HCT116 (cell line): Measurements from ENCODE around the gene GSG1L. TPM values are rescaled to one million over a fixed set of nuclear protein-coding genes. Genes with fewer than 3 reads are reported as not detected.

Source experiments
- ATAC-seq: fragments of 200-7000 bp; cut with Tn5 transposase; 2 replicates; pipeline ENCODE4 v1.9.1; 2020; ENCODE audit warnings: mild to moderate bottlenecking, moderate library complexity
- BruUV-seq: library from RNA; stranded (reverse); fragments of 400-500 nt; replicated peaks from 2 replicates; lab custom pipeline; 2021; lab: Mats Ljungman, UMichigan
- CTCF ChIA-PET: fragments of 300-600 bp; sonication (Branson Sonifier 250); formaldehyde crosslinking; loops from one replicate; lab custom pipeline; 2021; ENCODE audit warnings: antibody characterized with exemption; lab: Charles Lee
- POLR2A ChIA-PET: fragments of 300-600, 350-600 bp; sonication (Branson Sonifier 250); formaldehyde crosslinking; loops from one replicate; lab custom pipeline; 2021; ENCODE audit warnings: antibody characterized with exemption; lab: Charles Lee
- RAD21 ChIA-PET, 2 experiments: fragments of 300-600 bp; sonication (Branson Sonifier 250); formaldehyde crosslinking; loops; one replicate each; lab custom pipeline; 2023; ENCODE audit warnings: low total read pairs in 2 of 2; ENCODE audit not compliant: uncharacterized antibody in 2 of 2, unreplicated experiment in 2 of 2, low non-redundant PET in 1 of 2; lab: Charles Lee
- DNase-seq: peaks from one replicate; pipeline ENCODE4 v3.0.0-alpha.2; 2010; ENCODE audit warnings: low read depth, low spot score
- H2AFZ ChIP-seq: fragments of 200-600 bp; shearing (Covaris generic), sonication (generic); 2 replicates; pipeline ENCODE4 v1.6.1; 2017; ENCODE audit warnings: low read depth, mixed run types, mixed read lengths, antibody characterized with exemption, low read length; ENCODE audit not compliant: poor library complexity, severe bottlenecking
- H3K27ac ChIP-seq: 2 replicates; pipeline ENCODE4 v1.5.1; 2012; ENCODE audit warnings: low read depth, low read length
- H3K27me3 ChIP-seq: fragments of 200-600 bp; sonication (generic); 2 replicates; pipeline ENCODE4 v1.6.1; 2016; ENCODE audit warnings: mixed run types, low read length, mixed read lengths; ENCODE audit not compliant: insufficient read depth
- H3K36me3 ChIP-seq, 2 experiments: fragments of 200-500 bp in 1 of 2; fragments of 200-600 bp in 1 of 2; sonication (Bioruptor generic) in 1 of 2; sonication (generic) in 1 of 2; 2 replicates each; pipeline versions ENCODE4 v1.5.1 to v1.6.1; 2014 to 2016; ENCODE audit warnings: low read length in 2 of 2, inconsistent platforms in 1 of 2, mixed read lengths in 1 of 2, mixed run types in 1 of 2; ENCODE audit not compliant: insufficient read depth in 2 of 2, control insufficient read depth in 1 of 2
- H3K4me1 ChIP-seq, 2 experiments: fragments of 200-600 bp in 1 of 2; sonication (generic) in 1 of 2; 2 replicates each; pipeline versions ENCODE4 v1.5.1 to v1.6.1; 2012 to 2017; ENCODE audit warnings: low read length in 2 of 2, inconsistent platforms in 1 of 2, mild to moderate bottlenecking in 1 of 2, mixed read lengths in 1 of 2, mixed run types in 1 of 2, moderate library complexity in 1 of 2; ENCODE audit not compliant: insufficient read depth in 2 of 2, control insufficient read depth in 1 of 2
- H3K4me2 ChIP-seq: fragments of 200-600 bp; sonication (generic); 2 replicates; pipeline ENCODE4 v1.6.1; 2017; ENCODE audit warnings: mixed run types, low read length, mixed read lengths
- H3K4me3 ChIP-seq, 2 experiments: fragments of 200-600 bp in 1 of 2; sonication (generic) in 1 of 2; replicated peaks in 1 of 2; 2 replicates each; pipeline ENCODE4 v1.5.1; 2011 to 2016; ENCODE audit warnings: low read length in 2 of 2, control low read depth in 1 of 2, low read depth in 1 of 2, mild to moderate bottlenecking in 1 of 2, mixed read lengths in 1 of 2, mixed run types in 1 of 2
- H3K79me2 ChIP-seq: fragments of 200-600 bp; sonication (generic); 2 replicates; pipeline ENCODE4 v1.6.1; 2017; ENCODE audit warnings: mild to moderate bottlenecking, mixed run types, low read length, moderate library complexity, mixed read lengths; ENCODE audit not compliant: insufficient read depth
- H3K9ac ChIP-seq: fragments of 200-600 bp; sonication (generic); 2 replicates; pipeline ENCODE4 v1.6.1; 2016; ENCODE audit warnings: low read length, mixed read lengths
- H3K9me2 ChIP-seq: fragments of 200-600 bp; sonication (generic), shearing (Covaris generic); 2 replicates; pipeline ENCODE4 v1.6.1; 2017; ENCODE audit warnings: mixed run types, mild to moderate bottlenecking, moderate library complexity; ENCODE audit not compliant: insufficient read depth
- H3K9me3 ChIP-seq, 2 experiments: fragments of 200-500 bp in 1 of 2; fragments of 200-600 bp in 1 of 2; sonication (Bioruptor generic) in 1 of 2; sonication (generic) in 1 of 2; 2 replicates each; pipeline ENCODE4 v1.6.1; 2014 to 2017; ENCODE audit warnings: low read length in 2 of 2, mixed read lengths in 2 of 2, inconsistent platforms in 1 of 2, low read depth in 1 of 2, mild to moderate bottlenecking in 1 of 2, mixed run types in 1 of 2, moderate library complexity in 1 of 2; ENCODE audit not compliant: control insufficient read depth in 1 of 2, insufficient read depth in 1 of 2
- H4K20me1 ChIP-seq: fragments of 200-600 bp; sonication (generic), shearing (Covaris generic); 2 replicates; pipeline ENCODE4 v1.6.1; 2017; ENCODE audit warnings: mixed run types, mild to moderate bottlenecking, moderate library complexity; ENCODE audit not compliant: insufficient read depth
- CEBPB ChIP-seq: IDR thresholded peaks from 2 replicates; pipeline ENCODE4 v1.6.1; 2012; ENCODE audit warnings: low read depth
- JUND ChIP-seq: IDR thresholded peaks from 2 replicates; pipeline ENCODE4 v1.6.1; 2012
- POLR2AphosphoS5 ChIP-seq: IDR thresholded peaks from 2 replicates; pipeline ENCODE4 v1.6.1; 2011; ENCODE audit warnings: mild to moderate bottlenecking, low read depth, low read length, moderate library complexity
- RAD21 ChIP-seq: IDR thresholded peaks from 2 replicates; pipeline ENCODE4 v1.6.1; 2012; ENCODE audit warnings: low read depth, mild to moderate bottlenecking
- SIN3A ChIP-seq: IDR thresholded peaks from 2 replicates; pipeline ENCODE4 v1.6.1; 2012; ENCODE audit warnings: low read depth
- SRF ChIP-seq: IDR thresholded peaks from 2 replicates; pipeline ENCODE4 v1.6.1; 2012; ENCODE audit warnings: low read depth
- YY1 ChIP-seq: IDR thresholded peaks from 2 replicates; pipeline ENCODE4 v1.6.1; 2011; ENCODE audit warnings: low read length, low read depth, moderate library complexity, mild to moderate bottlenecking; ENCODE audit not compliant: insufficient replicate concordance; ENCODE audit errors: extremely low read depth
- ZFX ChIP-seq: fragments of 450-650 bp; IDR thresholded peaks from 2 replicates; pipeline ENCODE4 v1.6.1; 2017
- intact Hi-C: fragments of 100-400 bp; cut with micrococcal nuclease; formaldehyde crosslinking; loops from 2 replicates; pipeline ENCODE4 v1.10.0; 2022
- total RNA-seq: library from RNA; stranded (reverse); gene quantifications from one replicate; pipeline ENCODE4 v1.2.1, GENCODE V29; 2021; ENCODE audit not compliant: unreplicated experiment
- TF ChIP-seq, protein P1 (sequence below), 3 experiments: fragments of 200-600 bp in 1 of 3; sonication (generic) in 1 of 3; IDR thresholded peaks in 2 of 3; conservative IDR thresholded peaks in 1 of 3; 2 replicates each; pipeline ENCODE4 v1.5.1; 2012 to 2017; ENCODE audit warnings: low read depth in 2 of 3, low read length in 2 of 3, antibody characterized with exemption in 1 of 3, borderline replicate concordance in 1 of 3, control low read depth in 1 of 3, mild to moderate bottlenecking in 1 of 3, mixed read lengths in 1 of 3, mixed run types in 1 of 3, moderate library complexity in 1 of 3; ENCODE audit not compliant: insufficient read depth in 1 of 3
- TF ChIP-seq, protein P2 (sequence below): IDR thresholded peaks from 2 replicates; pipeline ENCODE4 v1.6.1; 2012
- TF ChIP-seq, protein P3 (sequence below): IDR thresholded peaks from 2 replicates; pipeline ENCODE4 v1.6.1; 2011; ENCODE audit warnings: mild to moderate bottlenecking, low read length, moderate library complexity; ENCODE audit not compliant: insufficient replicate concordance; ENCODE audit errors: extremely low read depth

Gene GSG1L
- total RNA-seq, 1 experiment from 2014 or later = not detected

DNA sequence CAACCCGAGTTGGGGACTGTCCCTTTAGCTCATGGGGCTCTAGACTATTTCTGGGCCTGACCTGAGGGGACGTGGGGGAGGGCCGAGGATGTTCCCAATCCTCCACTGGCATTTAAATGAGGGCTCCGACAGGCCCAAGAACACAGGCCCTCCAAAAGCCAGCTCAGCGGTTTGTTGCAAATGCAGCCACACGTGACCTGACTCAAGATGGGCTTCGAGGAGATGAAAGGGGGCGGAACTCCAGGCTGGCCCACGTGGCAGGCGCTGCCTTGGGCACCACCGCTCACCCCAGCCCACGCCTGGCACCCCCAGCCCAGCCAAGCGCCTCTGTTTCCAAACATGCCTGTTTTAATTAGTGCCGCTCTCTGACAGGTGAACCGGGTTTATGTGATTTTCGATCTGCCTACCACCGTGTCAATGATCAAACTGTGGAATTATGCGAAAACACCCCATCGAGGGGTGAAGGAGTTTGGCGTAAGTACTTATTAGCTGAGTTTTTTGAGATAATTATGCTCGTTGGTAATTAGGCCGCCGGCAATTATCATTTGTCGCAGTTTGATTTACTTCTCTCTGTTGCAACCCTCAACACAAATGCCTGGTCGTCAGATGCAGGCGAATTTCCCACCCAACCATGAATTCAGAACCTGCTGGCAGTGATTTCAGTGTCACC lies 286.8 kb downstream of the GSG1L start:
- no peak overlapping the region for H3K4me3 ChIP-seq
- ChIA-PET RAD21 (no interaction called here), CTCF (no interaction called here), POLR2A (no interaction called here)
- H3K79me2 ChIP-seq = no peaks in the 10 kb centered on the region
- H3K9ac ChIP-seq = no peak overlapping the region
- H3K4me1 ChIP-seq = peaks cover under 1 to 2% of the 10 kb centered on the region in 2 experiments; a peak in 2 of 4 replicates
- H3K9me2 ChIP-seq = no peaks in the 10 kb centered on the region
- no peak overlapping the region for H2AFZ ChIP-seq
- no TSS peak for BruUV-seq
- H3K27me3 ChIP-seq = no peaks in the 10 kb centered on the region
- DNase-seq = no peak
- peaks cover 0 to 2% of the 10 kb centered on the region in 2 experiments; a peak in 1 of 4 replicates for H3K36me3 ChIP-seq
- intact Hi-C loops = no loop called here
- H3K4me2 ChIP-seq = no peak overlapping the region
- H3K27ac ChIP-seq = no peak overlapping the region
- H4K20me1 ChIP-seq = no peaks in the 10 kb centered on the region
- no peak for ATAC-seq
- TF ChIP-seq JUND = no peak
- TF ChIP-seq YY1 = no peak
- TF ChIP-seq, protein P1, sequence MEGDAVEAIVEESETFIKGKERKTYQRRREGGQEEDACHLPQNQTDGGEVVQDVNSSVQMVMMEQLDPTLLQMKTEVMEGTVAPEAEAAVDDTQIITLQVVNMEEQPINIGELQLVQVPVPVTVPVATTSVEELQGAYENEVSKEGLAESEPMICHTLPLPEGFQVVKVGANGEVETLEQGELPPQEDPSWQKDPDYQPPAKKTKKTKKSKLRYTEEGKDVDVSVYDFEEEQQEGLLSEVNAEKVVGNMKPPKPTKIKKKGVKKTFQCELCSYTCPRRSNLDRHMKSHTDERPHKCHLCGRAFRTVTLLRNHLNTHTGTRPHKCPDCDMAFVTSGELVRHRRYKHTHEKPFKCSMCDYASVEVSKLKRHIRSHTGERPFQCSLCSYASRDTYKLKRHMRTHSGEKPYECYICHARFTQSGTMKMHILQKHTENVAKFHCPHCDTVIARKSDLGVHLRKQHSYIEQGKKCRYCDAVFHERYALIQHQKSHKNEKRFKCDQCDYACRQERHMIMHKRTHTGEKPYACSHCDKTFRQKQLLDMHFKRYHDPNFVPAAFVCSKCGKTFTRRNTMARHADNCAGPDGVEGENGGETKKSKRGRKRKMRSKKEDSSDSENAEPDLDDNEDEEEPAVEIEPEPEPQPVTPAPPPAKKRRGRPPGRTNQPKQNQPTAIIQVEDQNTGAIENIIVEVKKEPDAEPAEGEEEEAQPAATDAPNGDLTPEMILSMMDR (IDR thresholded peaks at IDR 0.05 in 2 of 3, conservative IDR thresholded peaks at IDR 0.05 in 1 of 3; ENCODE audit: borderline replicate concordance in 1 of 3, insufficient read depth in 1 of 3, low read depth in 2 of 3, low read length in 2 of 3) = no peak
- TF ChIP-seq SIN3A = no peak
- TF ChIP-seq, protein P2, sequence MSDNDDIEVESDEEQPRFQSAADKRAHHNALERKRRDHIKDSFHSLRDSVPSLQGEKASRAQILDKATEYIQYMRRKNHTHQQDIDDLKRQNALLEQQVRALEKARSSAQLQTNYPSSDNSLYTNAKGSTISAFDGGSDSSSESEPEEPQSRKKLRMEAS = no peak
- TF ChIP-seq, protein P3, sequence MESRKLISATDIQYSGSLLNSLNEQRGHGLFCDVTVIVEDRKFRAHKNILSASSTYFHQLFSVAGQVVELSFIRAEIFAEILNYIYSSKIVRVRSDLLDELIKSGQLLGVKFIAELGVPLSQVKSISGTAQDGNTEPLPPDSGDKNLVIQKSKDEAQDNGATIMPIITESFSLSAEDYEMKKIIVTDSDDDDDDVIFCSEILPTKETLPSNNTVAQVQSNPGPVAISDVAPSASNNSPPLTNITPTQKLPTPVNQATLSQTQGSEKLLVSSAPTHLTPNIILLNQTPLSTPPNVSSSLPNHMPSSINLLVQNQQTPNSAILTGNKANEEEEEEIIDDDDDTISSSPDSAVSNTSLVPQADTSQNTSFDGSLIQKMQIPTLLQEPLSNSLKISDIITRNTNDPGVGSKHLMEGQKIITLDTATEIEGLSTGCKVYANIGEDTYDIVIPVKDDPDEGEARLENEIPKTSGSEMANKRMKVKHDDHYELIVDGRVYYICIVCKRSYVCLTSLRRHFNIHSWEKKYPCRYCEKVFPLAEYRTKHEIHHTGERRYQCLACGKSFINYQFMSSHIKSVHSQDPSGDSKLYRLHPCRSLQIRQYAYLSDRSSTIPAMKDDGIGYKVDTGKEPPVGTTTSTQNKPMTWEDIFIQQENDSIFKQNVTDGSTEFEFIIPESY = no peak
- TF ChIP-seq RAD21 = no peak
- no peak for TF ChIP-seq ZFX
- TF ChIP-seq SRF = no peak
- no peak for TF ChIP-seq CEBPB
- TF ChIP-seq POLR2AphosphoS5 = no peak
- no peaks in the 10 kb centered on the region for H3K9me3 ChIP-seq
